Measurements from ENCODE around the gene SAP30BP. TPM values are rescaled to one million over a fixed set of nuclear protein-coding genes. Genes with fewer than 3 reads are reported as not detected.

SAP30BP gene
- total and polyA plus RNA-seq, 2 of the 13 experiments (the other 11 are each of a cell fraction or from before 2014, with no cell fraction given) = 67.7 to 99.4 TPM

- TF ChIP-seq ZNF431 (CRISPR knock-in tag; IDR thresholded peaks at IDR 0.05; ENCODE audit: borderline replicate concordance, low read depth) = peak; percentile 95
- TF ChIP-seq PAWR (CRISPR knock-in tag; IDR thresholded peaks at IDR 0.05; ENCODE audit: borderline replicate concordance) = no peak; the same call in 1 of the 2 replicates
- 0 out of 2 replicates have a peak, but pooled peaks have one; percentile 30 for TF ChIP-seq ZNF660 (CRISPR knock-in tag; IDR thresholded peaks at IDR 0.05; ENCODE audit: borderline replicate concordance, low read depth)
- TF ChIP-seq ZFX (CRISPR knock-in tag; IDR thresholded peaks at IDR 0.05; ENCODE audit: low read depth) = peak; percentile 76
- TF ChIP-seq JUN (CRISPR knock-in tag; IDR thresholded peaks at IDR 0.05) = peak; percentile 87; the same call in 1 of the 2 replicates
- TF ChIP-seq ZFP90 (CRISPR knock-in tag; IDR thresholded peaks at IDR 0.05; ENCODE audit: borderline replicate concordance) = no peak
- peak; percentile 19; the same call in 1 of the 2 replicates for TF ChIP-seq RBFOX2 (IDR thresholded peaks at IDR 0.05; ENCODE audit: low read depth, low read length)
- TF ChIP-seq REPIN1 (CRISPR knock-in tag; IDR thresholded peaks at IDR 0.05; ENCODE audit: borderline replicate concordance, low read depth) = peak; percentile 33; the same call in 1 of the 2 replicates
- peak; percentile 67; the same call in 1 of the 2 replicates for TF ChIP-seq PHF8 (CRISPR knock-in tag; IDR thresholded peaks at IDR 0.05)
- TF ChIP-seq ZNF562 (CRISPR knock-in tag; IDR thresholded peaks at IDR 0.05; ENCODE audit: borderline replicate concordance) = no peak
- peak; percentile 82 for TF ChIP-seq ZMYM3 (CRISPR knock-in tag; IDR thresholded peaks at IDR 0.05)
- TF ChIP-seq SIN3A (IDR thresholded peaks at IDR 0.05; ENCODE audit: borderline replicate concordance, low read depth, low read length) = 0 out of 2 replicates have a peak, but pooled peaks have one; percentile 32
- TF ChIP-seq BRCA1 (CRISPR knock-in tag; IDR thresholded peaks at IDR 0.05) = 0 out of 2 replicates have a peak, but pooled peaks have one; percentile 72
- TF ChIP-seq SETDB1 (CRISPR knock-in tag; IDR thresholded peaks at IDR 0.05; ENCODE audit: borderline replicate concordance) = no peak
- TF ChIP-seq SAP130 (CRISPR knock-in tag; IDR thresholded peaks at IDR 0.05; ENCODE audit: low read depth) = peak; percentile 74
- no peak for TF ChIP-seq E2F5 (CRISPR knock-in tag; conservative IDR thresholded peaks at IDR 0.05)
- no peak for TF ChIP-seq ATF5 (CRISPR knock-in tag; IDR thresholded peaks at IDR 0.05; ENCODE audit: low read depth)
- 0 out of 2 replicates have a peak, but pooled peaks have one; percentile 56 for TF ChIP-seq ZNF737 (CRISPR knock-in tag; IDR thresholded peaks at IDR 0.05; ENCODE audit: borderline replicate concordance)
- peak; percentile 79; the same call in 1 of the 2 replicates for TF ChIP-seq WIZ (CRISPR knock-in tag; IDR thresholded peaks at IDR 0.05)
- TF ChIP-seq ZNF709 (CRISPR knock-in tag; IDR thresholded peaks at IDR 0.05) = peak; percentile 85; the same call in 1 of the 2 replicates
- peak; percentile 36; the same call in 1 of the 2 replicates for TF ChIP-seq GABPB1 (CRISPR knock-in tag; IDR thresholded peaks at IDR 0.05)
These were observed 87.5 kb downstream of the SAP30BP start (continued) for GRCh38 chr17:75754378-75755204.
